ENCODE results near the gene PHF12. TPM values are rescaled to one million over a fixed set of nuclear protein-coding genes. Genes with fewer than 3 reads are reported as not detected.

Gene PHF12
- total and polyA plus RNA-seq, 2 of the 13 experiments (the other 11 are each of a cell fraction or from before 2014, with no cell fraction given) = 9.8 to 17.1 TPM

GRCh38 chr17:28899212-28899815, 52.0 kb downstream of the PHF12 start (continued):
- TF ChIP-seq SOX13 (IDR thresholded peaks at IDR 0.05) (no peak), SOX13 (CRISPR knock-in tag; conservative IDR thresholded peaks at IDR 0.05 in 1 of 2, IDR thresholded peaks at IDR 0.05 in 1 of 2) (no peak), ZSCAN29 (CRISPR knock-in tag; conservative IDR thresholded peaks at IDR 0.05) (no peak), MED13 (CRISPR knock-in tag; IDR thresholded peaks at IDR 0.05) (no peak), HNF4A (CRISPR knock-in tag; IDR thresholded peaks at IDR 0.05) (no peak), ZNF180 (CRISPR knock-in tag; IDR thresholded peaks at IDR 0.05; ENCODE audit: borderline replicate concordance, low read depth) (no peak), RBFOX2 (IDR thresholded peaks at IDR 0.05; ENCODE audit: low read depth, low read length) (no peak), ZNF513 (CRISPR knock-in tag; conservative IDR thresholded peaks at IDR 0.05) (no peak), ZNF580 (CRISPR knock-in tag; IDR thresholded peaks at IDR 0.05; ENCODE audit: borderline replicate concordance, low read depth) (no peak)

DNA sequence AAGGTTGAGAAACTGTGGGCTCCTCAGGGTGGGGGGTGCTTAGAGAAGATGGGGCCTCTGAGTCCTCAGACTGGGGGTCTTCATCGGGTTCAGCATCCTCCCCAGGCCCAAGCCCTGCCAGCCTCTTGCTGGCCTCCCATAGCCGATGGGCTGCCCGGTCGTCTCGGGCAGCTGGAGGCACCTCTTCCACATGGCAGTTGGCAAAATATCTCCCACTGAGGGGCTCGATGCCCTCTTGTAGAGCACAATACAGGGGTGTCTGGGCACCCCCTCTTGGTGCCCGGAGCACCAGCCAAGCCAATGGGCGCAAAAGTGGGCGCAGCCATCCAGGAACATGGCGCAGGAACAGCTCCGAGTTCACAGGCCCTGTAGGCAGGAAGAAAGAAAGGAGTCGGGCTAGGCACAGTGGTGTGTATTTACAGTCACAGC, 52.8 kb downstream of the PHF12 start:
- BruUV-seq (replicated peaks) = no TSS peak
- TF ChIP-seq ZNF513 (CRISPR knock-in tag; conservative IDR thresholded peaks at IDR 0.05) (no peak), HNF1B (CRISPR knock-in tag; IDR thresholded peaks at IDR 0.05) (no peak), ZNF468 (CRISPR knock-in tag; IDR thresholded peaks at IDR 0.05) (no peak), ZFX (CRISPR knock-in tag; IDR thresholded peaks at IDR 0.05; ENCODE audit: low read depth) (no peak), MBNL3 (CRISPR knock-in tag; conservative IDR thresholded peaks at IDR 0.05) (no peak), KDM5B (CRISPR knock-in tag; IDR thresholded peaks at IDR 0.05; ENCODE audit: borderline replicate concordance) (no peak), HHEX (CRISPR knock-in tag; IDR thresholded peaks at IDR 0.05) (no peak)
- DNase-seq (ENCODE audit: low spot score) = no peak
- Histone ChIP-seq H3K4me1 (ENCODE audit: insufficient read depth, low read length) (peaks cover 50% of the 10 kb centered on the region), H4K20me1 (ENCODE audit: insufficient read depth, low read length) (no peaks in the 10 kb centered on the region; the same call in none of the 2 replicates), H3K27me3 (ENCODE audit: control insufficient read depth in 1 of 2, insufficient read depth in 2 of 2, low read length in 2 of 2) (no peaks in the 10 kb centered on the region; a peak in 1 of 5 replicates), H2AFZ (ENCODE audit: low read length) (no peak overlapping the region), H3K9me3 (ENCODE audit: low read length) (no peaks in the 10 kb centered on the region), H3K36me3 (replicated peaks in 1 of 2; ENCODE audit: control insufficient read depth in 1 of 2, insufficient read depth in 2 of 2, low read length in 2 of 2) (peaks cover 0 to 5% of the 10 kb centered on the region in 2 experiments; a peak in 1 of 5 replicates), H3K27ac (ENCODE audit: extremely low read length, insufficient read depth, low read length) (no peak overlapping the region), H3K4me2 (ENCODE audit: low read depth, low read length) (no peak overlapping the region), H3K9ac (ENCODE audit: insufficient read depth, low read depth, low read length) (no peak overlapping the region), H3K79me2 (ENCODE audit: insufficient read depth, low read length) (peaks cover 30% of the 10 kb centered on the region), H3K4me3 (replicated peaks in 1 of 3; ENCODE audit: insufficient read depth in 1 of 3, low read depth in 2 of 3, low read length in 3 of 3) (no peak overlapping the region)
- in situ Hi-C loops (cut with HindIII; ENCODE audit: extremely low pct_ligation_motif_present, low pct_unique_long_range_greater_than_20kb) (loop anchor here (25.0 kb wide), 1 partner anchor 261 kb away; the partner anchor contains the start of gene BLTP2), intact Hi-C loops (cut with micrococcal nuclease; ENCODE audit: unreplicated experiment) (loop anchor here (5.0 kb wide), 1 partner anchor 136 kb away; no protein-coding TSS in a partner anchor)
- ChIA-PET POLR2A (interaction anchor here (0.9 to 3.5 kb wide), 8 partner anchors 10 to 179 kb away, joined by 3 to 16 read pairs (median 4); partner anchors contain the start of genes FAM222B and RPL23A), CTCF (ENCODE audit: low intra/inter-chr PET ratio, low total read pairs) (no interaction called here)
- no peak for FAIRE-seq
- ATAC-seq = no peak
- WGBS (ENCODE audit: low lambda C conversion rate) = 79% methylated on average over 8 of the region's 12 CpGs
